ENCODE measurements around the gene TDRD9. TPM values are rescaled to one million over a fixed set of nuclear protein-coding genes. Genes with fewer than 3 reads are reported as not detected.

Gene TDRD9
- total and polyA plus RNA-seq, 2 experiments from 2014 or later = 0.24 TPM; not detected in 1

GRCh38 chr14:104051092-104051813 is 123.0 kb downstream of the TDRD9 start:
- Mint-ChIP-seq H3K4me3 (no peak overlapping the region), H3K4me1 (no peaks in the 10 kb centered on the region; the same call in 2 of the 3 replicates), H3K27ac (no peak overlapping the region), H3K27me3 (ENCODE audit: insufficient read depth, low read depth, poor library complexity) (peaks cover 2% of the 10 kb centered on the region), H3K36me3 (ENCODE audit: low read depth) (no peaks in the 10 kb centered on the region), H3K9me3 (no peaks in the 10 kb centered on the region)
- no peaks in the 10 kb centered on the region for H3K36me3 ChIP-seq (ENCODE audit: insufficient read depth)
- H3K4me2 ChIP-seq = no peak overlapping the region
- no peaks in the 10 kb centered on the region for H3K79me2 ChIP-seq (replicated peaks; ENCODE audit: insufficient read depth)
- no peaks in the 10 kb centered on the region for H3K4me1 ChIP-seq (ENCODE audit: insufficient read depth)
- no peak overlapping the region for H3K27ac ChIP-seq (ENCODE audit: low read depth)
- H2AFZ ChIP-seq = no peak overlapping the region
- TF ChIP-seq EZH2phosphoT487 (IDR thresholded peaks at IDR 0.05; ENCODE audit: unreplicated experiment) (no peak), ZNF462 (CRISPR knock-in tag; IDR thresholded peaks at IDR 0.05) (no peak), JUNB (IDR thresholded peaks at IDR 0.05; ENCODE audit: unreplicated experiment) (no peak), ZNF331 (CRISPR knock-in tag; IDR thresholded peaks at IDR 0.05; ENCODE audit: low read depth) (no peak), ETS1 (IDR thresholded peaks at IDR 0.05) (no peak), POLR2AphosphoS5 (IDR thresholded peaks at IDR 0.05; ENCODE audit: low read depth) (no peak)
- no peak overlapping the region for H3K4me3 ChIP-seq
- no peaks in the 10 kb centered on the region for H3K9me2 ChIP-seq (ENCODE audit: insufficient read depth)
- no peak for ATAC-seq
- H3F3A ChIP-seq (replicated peaks; ENCODE audit: low read depth) = no peaks in the 10 kb centered on the region
- DNase-seq (ENCODE audit: low spot score) = no peak
- no peaks in the 10 kb centered on the region for H3K27me3 ChIP-seq (ENCODE audit: insufficient read depth)
- no peaks in the 10 kb centered on the region for H4K20me1 ChIP-seq (replicated peaks; ENCODE audit: insufficient read depth)

All from GM23338 (cell line).